Stimulated activated CD8-positive, alpha-beta memory T cell treated with anti-CD3 and anti-CD28 coated beads, Interleukin-12 subunit alpha, Interleukin-12 subunit beta, amount 100 ng/mL, for 24 hours (primary cell): ENCODE results near the gene ONECUT3.

Experiments used
- DNase-seq: peaks from one replicate; pipeline ENCODE4 v3.0.0-alpha.2; 2020; ENCODE audit errors: extremely low read depth

The ONECUT3 gene

DNA sequence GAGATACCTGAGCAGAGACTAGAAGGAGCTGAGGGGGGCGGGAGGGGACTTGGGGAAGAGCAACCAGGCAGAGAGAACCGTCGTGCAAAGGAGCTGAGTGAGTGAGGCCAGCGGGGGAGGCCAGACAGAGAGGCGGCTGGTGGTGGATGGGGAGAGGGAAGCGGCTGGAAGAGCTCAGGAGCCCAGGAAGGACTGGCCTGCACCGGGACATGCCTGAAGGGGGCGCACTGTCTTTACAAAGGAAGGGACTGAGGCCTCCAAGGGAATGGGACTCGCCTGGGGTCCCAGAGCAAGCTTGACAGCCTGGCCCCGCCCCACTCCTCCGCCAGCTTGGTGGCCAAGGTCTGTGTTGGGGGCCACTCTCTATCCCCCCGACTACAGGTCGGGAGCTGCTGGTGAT lies 14.9 kb downstream of the ONECUT3 start:
- DNase-seq: no peak

- no peak for DNase-seq
Measured at GRCh38 chr19:1768918-1769644, 15.8 kb downstream of the ONECUT3 start.

GRCh38 chr19:1769645-1769985 lies 16.3 kb downstream of the ONECUT3 start:
- no peak for DNase-seq

- no peak for DNase-seq
Measured at GRCh38 chr19:1770866-1771576, 17.7 kb downstream of the ONECUT3 start.

GRCh38 chr19:1773184-1773583 lies 19.9 kb downstream of the ONECUT3 start:
- no peak for DNase-seq

GRCh38 chr19:1774989-1775772 lies 21.9 kb downstream of the ONECUT3 start:
- no peak for DNase-seq

GRCh38 chr19:1775951-1776605 lies 22.8 kb downstream of the ONECUT3 start:
- no peak for DNase-seq

- DNase-seq: no peak
Measured at GRCh38 chr19:1776606-1777147, 23.4 kb downstream of the ONECUT3 start.

GRCh38 chr19:1777149-1777548 lies 23.8 kb downstream of the ONECUT3 start:
- no peak for DNase-seq

DNA sequence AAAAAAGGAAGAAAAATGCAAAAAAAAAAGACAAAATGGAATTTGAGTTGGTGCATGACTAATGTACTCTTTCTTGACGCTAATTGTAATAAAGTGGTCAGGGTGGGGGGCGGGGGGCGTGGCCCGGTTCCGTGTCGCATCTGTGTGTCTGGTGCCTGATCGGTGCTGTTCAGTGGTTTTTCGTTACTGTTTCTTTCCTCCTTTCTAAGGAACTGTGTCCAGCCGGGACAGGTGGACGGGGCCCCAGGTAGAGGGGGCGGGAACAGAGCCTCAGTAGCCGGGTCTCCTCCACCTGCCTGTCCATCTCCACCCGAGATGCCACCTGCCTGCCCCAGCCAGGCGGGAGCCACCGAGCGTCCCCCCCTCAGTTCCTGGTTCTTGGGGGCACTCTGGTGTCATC lies 26.3 kb downstream of the ONECUT3 start:
- no peak for DNase-seq

GRCh38 chr19:1780272-1780958 lies 27.1 kb downstream of the ONECUT3 start:
- no peak for DNase-seq

DNA sequence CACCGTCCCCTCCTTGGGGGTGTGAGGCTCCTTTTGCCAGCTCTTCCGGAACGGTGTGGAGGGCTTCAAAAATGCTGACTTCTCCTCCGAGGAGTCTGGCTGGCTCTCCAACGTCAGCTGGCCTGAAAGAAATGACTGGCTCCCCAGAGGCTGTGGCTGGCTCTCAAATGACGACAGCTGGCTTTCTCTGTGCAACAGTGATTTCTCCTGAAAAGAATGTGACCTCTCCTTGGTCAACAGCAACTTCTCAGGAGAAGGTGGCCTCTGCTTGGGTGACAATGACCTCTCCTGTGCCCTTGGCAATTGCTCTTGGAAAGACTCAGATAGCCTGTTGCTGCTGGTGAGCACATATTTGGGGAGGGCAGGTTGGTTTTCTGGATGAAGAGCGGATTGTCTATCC lies 29.2 kb downstream of the ONECUT3 start:
- no peak for DNase-seq

- DNase-seq: no peak
Measured at GRCh38 chr19:1783354-1783753, 30.0 kb downstream of the ONECUT3 start.

DNA sequence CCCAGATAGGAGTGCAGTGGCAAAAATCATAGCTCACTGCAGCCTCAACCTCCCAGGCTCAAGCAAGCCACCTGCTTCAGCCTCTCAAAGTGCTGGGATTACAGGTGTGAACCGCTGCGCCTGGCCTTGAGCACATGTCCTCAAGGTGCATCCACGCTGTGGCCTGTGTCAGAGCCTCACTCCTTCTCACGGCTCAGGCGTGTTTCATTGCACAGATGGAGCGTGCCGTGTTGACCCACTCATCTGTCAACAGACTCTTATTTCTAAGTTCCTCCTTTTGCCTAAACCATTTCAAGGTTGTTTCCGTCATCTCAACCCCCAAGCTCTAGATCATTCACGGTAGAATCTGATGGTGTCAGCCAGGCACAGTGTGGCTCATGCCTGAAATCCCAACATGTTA lies 30.6 kb downstream of the ONECUT3 start:
- DNase-seq: no peak

GRCh38 chr19:1785310-1785709 lies 32.0 kb downstream of the ONECUT3 start:
- no peak for DNase-seq

DNA sequence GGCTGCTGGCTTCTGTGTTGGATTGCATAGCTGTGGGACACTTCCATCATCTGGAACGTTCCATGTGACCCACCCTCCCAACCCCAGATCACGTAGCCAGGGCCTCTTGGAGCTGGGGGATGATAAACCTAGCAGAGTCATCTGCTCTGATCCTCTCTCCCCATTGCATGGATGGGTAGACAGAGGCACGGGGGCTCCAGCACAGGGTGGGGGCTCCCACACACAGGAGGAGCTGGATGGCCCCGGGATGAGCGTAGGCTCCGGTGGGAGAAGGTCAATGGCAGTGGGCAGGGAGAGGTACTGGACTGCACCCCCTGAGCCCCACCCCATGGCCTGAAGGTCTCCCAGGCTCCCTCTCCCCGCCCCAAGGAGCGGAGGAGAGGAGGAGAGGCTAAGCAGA lies 33.4 kb downstream of the ONECUT3 start:
- DNase-seq: no peak

GRCh38 chr19:1787116-1787515 lies 33.8 kb downstream of the ONECUT3 start:
- DNase-seq: no peak

GRCh38 chr19:1789261-1790041 lies 36.1 kb downstream of the ONECUT3 start:
- DNase-seq: no peak

- no peak for DNase-seq
Measured at GRCh38 chr19:1790054-1790792, 36.9 kb downstream of the ONECUT3 start.

DNA sequence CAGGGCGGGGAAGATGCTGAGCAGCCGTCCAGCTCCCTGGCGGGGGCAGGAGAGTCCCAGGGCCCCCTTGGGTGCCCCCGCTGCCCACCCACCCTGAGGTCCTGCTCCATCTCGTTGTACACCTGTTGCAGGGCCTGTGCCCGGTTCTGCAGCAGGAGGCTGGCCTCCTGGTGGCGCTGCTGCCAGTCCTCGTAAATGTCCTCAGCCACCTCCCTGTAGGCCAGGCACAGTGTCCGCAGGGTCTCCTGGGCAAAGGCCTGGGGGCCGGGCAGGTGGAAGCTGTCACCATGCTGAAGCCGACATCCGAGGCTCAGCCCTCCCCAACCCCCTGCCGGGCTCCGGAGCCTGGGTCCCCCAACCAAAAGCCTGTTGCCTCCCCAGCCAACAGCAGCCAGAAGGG lies 38.6 kb downstream of the ONECUT3 start:
- no peak for DNase-seq
